Astrocyte (in vitro differentiated cells and primary cell): ENCODE measurements around the gene UBE2QL1.

Experiments
- CTCF ChIP-seq: IDR thresholded peaks from 2 replicates; pipeline ENCODE4 v1.5.1; 2011; ENCODE audit warnings: low read depth, mild to moderate bottlenecking, inconsistent platforms, low read length, moderate library complexity; ENCODE audit not compliant: insufficient read depth
- EZH2 ChIP-seq: IDR thresholded peaks from 2 replicates; pipeline ENCODE4 v1.6.1; 2012; ENCODE audit warnings: mild to moderate bottlenecking, low read length, inconsistent platforms; ENCODE audit not compliant: insufficient read depth

GRCh38 chr5:6455571-6456200 lies 7.0 kb downstream of the UBE2QL1 start:
- TF ChIP-seq CTCF (no peak), EZH2 (no peak)
